Parathyroid adenoma (tissue), 2 donors: ENCODE measurements around the gene SLC5A10.
A peak's percentile ranks its signal among the peaks of the same experiment; 100 is the strongest.

Source experiments
- H2AFZ ChIP-seq: fragments of 300-600 bp; sonication (generic); one replicate; pipeline ENCODE4 v1.7.0; 2017; ENCODE audit warnings: antibody characterized with exemption, mild to moderate bottlenecking
- H3K27ac ChIP-seq: fragments of 300-600 bp; sonication (generic); one replicate; pipeline ENCODE4 v1.7.0; 2017
- H3K27me3 ChIP-seq: fragments of 300-600 bp; sonication (generic); one replicate; pipeline ENCODE4 v1.7.0; 2017; ENCODE audit warnings: low read length; ENCODE audit not compliant: control insufficient read depth, insufficient read depth
- H3K36me3 ChIP-seq: fragments of 300-600 bp; sonication (generic); one replicate; pipeline ENCODE4 v1.7.0; 2017; ENCODE audit warnings: low read length; ENCODE audit not compliant: control insufficient read depth, insufficient read depth
- H3K4me1 ChIP-seq: fragments of 300-600 bp; sonication (generic); one replicate; pipeline ENCODE4 v1.7.0; 2017; ENCODE audit warnings: control low read depth
- H3K4me2 ChIP-seq: fragments of 300-600 bp; sonication (generic); one replicate; pipeline ENCODE4 v1.7.0; 2017; ENCODE audit warnings: low read length
- H3K4me3 ChIP-seq: fragments of 300-600 bp; sonication (generic); one replicate; pipeline ENCODE4 v1.7.0; 2017; ENCODE audit warnings: low read depth, low read length
- H3K79me2 ChIP-seq: fragments of 300-600 bp; sonication (generic); one replicate; pipeline ENCODE4 v1.7.0; 2017; ENCODE audit warnings: control low read depth
- H3K9ac ChIP-seq: fragments of 300-600 bp; sonication (generic); one replicate; pipeline ENCODE4 v1.7.0; 2017; ENCODE audit warnings: mild to moderate bottlenecking
- H3K9me3 ChIP-seq: fragments of 300-600 bp; sonication (generic); one replicate; pipeline ENCODE4 v1.7.0; 2017; ENCODE audit warnings: low read length; ENCODE audit not compliant: control insufficient read depth
- TF ChIP-seq, protein P1 (sequence below): fragments of 300-600 bp; sonication (generic); IDR thresholded peaks from one replicate; pipeline ENCODE4 v1.7.0; 2017; ENCODE audit warnings: antibody characterized with exemption, mild to moderate bottlenecking
- donor health status: primary hyperparathyroidism.

SLC5A10 gene

DNA sequence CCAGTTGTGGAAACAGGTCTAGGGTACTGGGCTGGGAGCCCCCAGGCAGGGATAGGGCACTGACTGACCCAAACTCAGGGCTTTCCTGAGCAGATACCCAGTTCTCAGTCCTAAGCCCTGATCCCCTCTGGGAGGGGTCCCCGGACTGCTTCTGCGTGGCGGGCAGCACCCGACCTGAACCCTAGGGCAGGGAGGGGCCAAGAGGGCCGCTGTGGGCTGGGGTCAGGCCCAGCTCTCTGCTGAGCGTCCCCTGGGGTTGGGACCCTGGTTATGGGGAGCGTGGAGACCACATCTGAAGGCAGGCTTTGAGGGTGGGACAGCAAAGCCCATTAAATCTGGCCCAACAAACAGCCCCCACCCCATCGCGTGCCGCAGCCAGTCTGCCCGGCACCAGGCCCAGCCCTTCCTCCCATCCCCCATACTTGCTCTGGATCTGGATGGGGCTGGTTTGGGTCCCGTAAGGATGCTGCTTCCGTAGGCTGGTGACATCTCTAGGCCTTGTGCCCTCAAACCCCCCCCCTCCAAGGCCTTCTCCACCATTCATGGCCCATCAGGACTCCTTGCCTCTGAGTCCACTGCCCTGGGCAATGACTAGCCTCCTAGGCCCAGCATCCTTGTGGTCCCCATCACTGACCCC is 53.3 kb downstream of the SLC5A10 start:
- TF ChIP-seq, protein P1, sequence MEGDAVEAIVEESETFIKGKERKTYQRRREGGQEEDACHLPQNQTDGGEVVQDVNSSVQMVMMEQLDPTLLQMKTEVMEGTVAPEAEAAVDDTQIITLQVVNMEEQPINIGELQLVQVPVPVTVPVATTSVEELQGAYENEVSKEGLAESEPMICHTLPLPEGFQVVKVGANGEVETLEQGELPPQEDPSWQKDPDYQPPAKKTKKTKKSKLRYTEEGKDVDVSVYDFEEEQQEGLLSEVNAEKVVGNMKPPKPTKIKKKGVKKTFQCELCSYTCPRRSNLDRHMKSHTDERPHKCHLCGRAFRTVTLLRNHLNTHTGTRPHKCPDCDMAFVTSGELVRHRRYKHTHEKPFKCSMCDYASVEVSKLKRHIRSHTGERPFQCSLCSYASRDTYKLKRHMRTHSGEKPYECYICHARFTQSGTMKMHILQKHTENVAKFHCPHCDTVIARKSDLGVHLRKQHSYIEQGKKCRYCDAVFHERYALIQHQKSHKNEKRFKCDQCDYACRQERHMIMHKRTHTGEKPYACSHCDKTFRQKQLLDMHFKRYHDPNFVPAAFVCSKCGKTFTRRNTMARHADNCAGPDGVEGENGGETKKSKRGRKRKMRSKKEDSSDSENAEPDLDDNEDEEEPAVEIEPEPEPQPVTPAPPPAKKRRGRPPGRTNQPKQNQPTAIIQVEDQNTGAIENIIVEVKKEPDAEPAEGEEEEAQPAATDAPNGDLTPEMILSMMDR: no peak
- H3K36me3 ChIP-seq: no peaks in the 10 kb centered on the region
- H3K9ac ChIP-seq: no peak overlapping the region
- H3K9me3 ChIP-seq: no peaks in the 10 kb centered on the region
- no peaks in the 10 kb centered on the region for H3K27me3 ChIP-seq
- H3K27ac ChIP-seq: no peak overlapping the region
- H3K4me3 ChIP-seq: peak overlapping the region; percentile 57
- H3K79me2 ChIP-seq: peaks cover 3% of the 10 kb centered on the region
- peaks cover 15% of the 10 kb centered on the region for H3K4me1 ChIP-seq
- H3K4me2 ChIP-seq: peak overlapping the region; percentile 84
- peak overlapping the region; percentile 73 for H2AFZ ChIP-seq

DNA sequence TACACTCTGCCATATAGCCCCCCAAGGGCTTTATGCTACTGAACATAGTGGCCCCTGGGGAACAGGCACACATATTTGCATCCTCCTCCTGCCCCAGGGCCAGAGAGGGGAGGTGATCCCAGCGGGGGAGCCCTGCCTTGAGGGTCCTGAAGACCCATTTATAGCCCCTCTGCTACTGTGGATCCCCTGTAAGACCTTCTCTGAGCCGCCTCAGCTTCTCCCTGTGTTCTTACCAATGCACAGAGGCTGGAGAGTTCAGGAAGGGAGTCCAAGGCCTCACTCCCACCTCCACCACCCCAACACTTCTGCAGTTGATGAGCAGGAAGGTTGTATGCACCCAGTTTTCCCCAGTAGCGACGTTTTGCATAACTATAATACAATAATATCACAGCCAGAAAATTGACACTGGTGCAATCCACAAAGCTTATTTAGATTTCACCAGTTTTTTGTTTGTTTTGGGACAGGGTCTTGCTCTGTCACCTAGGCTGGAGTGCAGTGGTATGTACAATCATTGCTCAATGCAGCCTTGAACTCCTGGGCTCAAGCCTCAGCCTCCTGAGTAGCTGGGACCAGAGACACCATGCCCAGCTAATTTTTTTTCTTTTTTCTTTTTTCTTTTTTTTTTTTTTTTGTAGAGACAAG is 53.9 kb downstream of the SLC5A10 start:
- H3K27me3 ChIP-seq: no peaks in the 10 kb centered on the region
- no peak overlapping the region for H3K27ac ChIP-seq
- no peak overlapping the region for H2AFZ ChIP-seq
- no peak overlapping the region for H3K4me2 ChIP-seq
- H3K9ac ChIP-seq: no peak overlapping the region
- no peaks in the 10 kb centered on the region for H3K36me3 ChIP-seq
- TF ChIP-seq, protein P1: no peak
- H3K4me1 ChIP-seq: peaks cover 15% of the 10 kb centered on the region
- no peak overlapping the region for H3K4me3 ChIP-seq
- H3K79me2 ChIP-seq: no peaks in the 10 kb centered on the region
- H3K9me3 ChIP-seq: no peaks in the 10 kb centered on the region

DNA sequence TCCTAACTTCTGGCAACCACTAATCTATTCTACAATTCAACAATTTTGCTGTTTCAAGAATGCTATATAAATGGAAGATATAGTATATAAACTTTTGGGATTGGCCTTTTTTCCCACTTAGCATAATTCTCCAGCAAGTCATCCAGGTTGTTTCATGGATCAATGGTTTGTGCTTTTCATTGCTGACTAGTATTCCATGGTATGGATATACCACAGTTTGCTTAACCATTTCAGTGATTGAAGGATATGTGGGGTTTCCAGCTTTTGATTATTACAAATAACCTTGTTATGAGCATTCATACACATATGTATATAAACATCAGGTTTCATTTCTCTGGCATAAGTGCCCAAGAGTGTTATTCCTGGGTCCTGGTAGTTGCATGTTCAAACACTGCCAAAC is 54.7 kb downstream of the SLC5A10 start:
- TF ChIP-seq, protein P1: no peak
- Histone ChIP-seq H3K4me2 (no peak overlapping the region), H3K27me3 (no peaks in the 10 kb centered on the region), H3K9ac (no peak overlapping the region), H3K4me1 (peaks cover 11% of the 10 kb centered on the region), H3K9me3 (no peaks in the 10 kb centered on the region), H3K4me3 (no peak overlapping the region), H3K27ac (no peak overlapping the region), H3K36me3 (no peaks in the 10 kb centered on the region), H3K79me2 (no peaks in the 10 kb centered on the region), H2AFZ (no peak overlapping the region)

DNA sequence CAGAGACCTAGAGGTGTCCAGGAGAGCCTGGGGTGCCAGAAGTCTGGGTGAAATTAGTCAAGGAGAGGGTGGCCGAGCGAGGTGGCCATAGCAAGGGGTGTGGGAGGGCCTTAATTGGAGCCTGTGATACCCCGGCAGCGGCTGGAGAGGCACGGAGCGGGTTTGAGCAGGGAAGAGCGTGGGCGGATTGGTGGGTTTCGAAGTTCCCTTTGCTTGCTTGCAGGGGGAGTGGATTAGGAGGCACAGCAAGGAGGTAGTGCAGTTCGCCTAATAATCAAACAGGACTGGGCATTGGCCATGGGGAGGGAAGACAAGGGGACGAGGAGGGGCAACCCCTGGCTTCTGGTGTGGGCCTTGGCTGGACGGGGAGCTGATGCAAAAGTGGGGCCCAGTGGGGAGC is 58.0 kb downstream of the SLC5A10 start:
- no peaks in the 10 kb centered on the region for H3K27me3 ChIP-seq
- H3K9ac ChIP-seq: no peak overlapping the region
- no peak overlapping the region for H3K4me2 ChIP-seq
- no peak overlapping the region for H2AFZ ChIP-seq
- H3K27ac ChIP-seq: no peak overlapping the region
- TF ChIP-seq, protein P1: no peak
- H3K36me3 ChIP-seq: no peaks in the 10 kb centered on the region
- H3K4me3 ChIP-seq: no peak overlapping the region
- no peaks in the 10 kb centered on the region for H3K9me3 ChIP-seq
- peaks cover 10% of the 10 kb centered on the region for H3K4me1 ChIP-seq
- H3K79me2 ChIP-seq: no peaks in the 10 kb centered on the region
